AG10803 (cell line): ENCODE results near the gene RAET1L.
"Not testable (repeated sequence)": the region's sequence is repeated elsewhere in the genome, so short reads cannot be mapped to it uniquely, and the experiment has no call there.

Source experiments
- DNase-seq: peaks from one replicate; pipeline ENCODE4 v3.0.0; 2010; ENCODE audit warnings: low read depth
- H3K4me3 ChIP-seq: 2 replicates; pipeline ENCODE4 v1.5.1; 2011; ENCODE audit warnings: mild to moderate bottlenecking, low read length, control low read depth
- TF ChIP-seq, protein P1 (sequence below): conservative IDR thresholded peaks from 2 replicates; pipeline ENCODE4 v1.5.1; 2011; ENCODE audit warnings: mild to moderate bottlenecking, low read length, control low read depth, inconsistent platforms

RAET1L gene

DNA sequence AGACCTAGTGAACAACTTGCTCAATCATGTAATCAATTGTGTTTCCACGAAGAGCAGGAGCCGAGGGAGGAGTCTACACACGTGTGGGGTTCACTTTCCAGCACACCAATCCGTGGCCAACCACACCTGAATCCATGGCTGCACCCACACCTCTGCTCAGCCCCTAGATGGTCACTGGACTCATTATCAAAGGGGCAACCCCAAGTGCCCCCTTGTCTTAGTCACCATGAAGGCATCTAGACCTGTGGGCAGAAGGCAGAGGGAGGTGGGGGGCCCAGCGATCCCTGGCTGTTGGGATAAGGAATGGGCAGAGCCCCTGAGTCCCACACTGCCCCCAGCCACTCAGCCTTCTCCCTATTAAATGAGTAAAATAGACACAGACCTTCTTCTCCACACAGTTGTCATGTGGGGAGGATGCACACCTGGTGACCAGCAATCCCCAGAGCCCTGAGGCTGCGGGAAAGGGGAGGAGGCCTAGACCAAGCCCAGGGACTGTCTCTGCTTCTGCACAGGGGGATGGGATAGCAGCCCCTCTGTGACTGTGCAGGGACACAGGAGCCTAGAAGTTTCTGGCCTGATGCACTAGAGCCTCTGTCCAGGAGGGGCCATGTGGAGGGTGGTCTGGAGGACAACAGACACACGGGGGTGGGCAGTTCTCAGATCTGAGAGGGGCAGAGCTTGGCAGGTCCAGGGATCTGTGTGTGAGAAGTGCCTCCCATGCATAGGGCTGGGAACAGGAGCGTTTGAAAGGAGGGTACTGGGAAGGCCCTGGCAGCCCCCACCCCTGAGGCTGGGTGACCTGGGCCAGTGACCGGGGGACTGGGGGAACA lies 1.9 kb upstream of the RAET1L start:
- no peak for DNase-seq
- H3K4me3 ChIP-seq: no peak overlapping the region
- TF ChIP-seq, protein P1, sequence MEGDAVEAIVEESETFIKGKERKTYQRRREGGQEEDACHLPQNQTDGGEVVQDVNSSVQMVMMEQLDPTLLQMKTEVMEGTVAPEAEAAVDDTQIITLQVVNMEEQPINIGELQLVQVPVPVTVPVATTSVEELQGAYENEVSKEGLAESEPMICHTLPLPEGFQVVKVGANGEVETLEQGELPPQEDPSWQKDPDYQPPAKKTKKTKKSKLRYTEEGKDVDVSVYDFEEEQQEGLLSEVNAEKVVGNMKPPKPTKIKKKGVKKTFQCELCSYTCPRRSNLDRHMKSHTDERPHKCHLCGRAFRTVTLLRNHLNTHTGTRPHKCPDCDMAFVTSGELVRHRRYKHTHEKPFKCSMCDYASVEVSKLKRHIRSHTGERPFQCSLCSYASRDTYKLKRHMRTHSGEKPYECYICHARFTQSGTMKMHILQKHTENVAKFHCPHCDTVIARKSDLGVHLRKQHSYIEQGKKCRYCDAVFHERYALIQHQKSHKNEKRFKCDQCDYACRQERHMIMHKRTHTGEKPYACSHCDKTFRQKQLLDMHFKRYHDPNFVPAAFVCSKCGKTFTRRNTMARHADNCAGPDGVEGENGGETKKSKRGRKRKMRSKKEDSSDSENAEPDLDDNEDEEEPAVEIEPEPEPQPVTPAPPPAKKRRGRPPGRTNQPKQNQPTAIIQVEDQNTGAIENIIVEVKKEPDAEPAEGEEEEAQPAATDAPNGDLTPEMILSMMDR: no peak

- H3K4me3 ChIP-seq: no peak overlapping the region
- TF ChIP-seq, protein P1: no peak
- DNase-seq: no peak
These were observed 631 bp downstream of the RAET1L start for GRCh38 chr6:150024646-150025155.

DNA sequence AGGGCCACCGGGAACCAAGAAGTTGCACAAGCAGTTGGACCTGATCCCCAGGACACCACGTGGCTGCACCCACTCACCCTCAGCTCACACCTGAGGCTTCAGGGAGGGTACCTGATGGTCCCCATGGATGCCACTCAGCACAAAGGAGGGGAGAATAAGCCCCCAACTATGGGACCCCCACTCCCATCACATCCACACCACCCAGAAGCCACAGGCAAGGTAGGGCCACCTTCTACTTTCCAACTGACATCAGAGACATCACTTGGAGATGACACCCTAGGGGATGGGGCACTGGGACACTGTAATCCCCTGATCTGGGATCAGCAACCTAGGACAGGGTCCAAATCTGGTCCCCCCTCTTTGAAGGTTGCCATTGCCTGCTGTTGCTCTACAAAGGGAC lies 1.3 kb downstream of the RAET1L start:
- not testable (repeated sequence) for H3K4me3 ChIP-seq, DNase-seq

GRCh38 chr6:150021870-150022269 lies 3.5 kb downstream of the RAET1L start:
- H3K4me3 ChIP-seq: not testable (repeated sequence)

DNA sequence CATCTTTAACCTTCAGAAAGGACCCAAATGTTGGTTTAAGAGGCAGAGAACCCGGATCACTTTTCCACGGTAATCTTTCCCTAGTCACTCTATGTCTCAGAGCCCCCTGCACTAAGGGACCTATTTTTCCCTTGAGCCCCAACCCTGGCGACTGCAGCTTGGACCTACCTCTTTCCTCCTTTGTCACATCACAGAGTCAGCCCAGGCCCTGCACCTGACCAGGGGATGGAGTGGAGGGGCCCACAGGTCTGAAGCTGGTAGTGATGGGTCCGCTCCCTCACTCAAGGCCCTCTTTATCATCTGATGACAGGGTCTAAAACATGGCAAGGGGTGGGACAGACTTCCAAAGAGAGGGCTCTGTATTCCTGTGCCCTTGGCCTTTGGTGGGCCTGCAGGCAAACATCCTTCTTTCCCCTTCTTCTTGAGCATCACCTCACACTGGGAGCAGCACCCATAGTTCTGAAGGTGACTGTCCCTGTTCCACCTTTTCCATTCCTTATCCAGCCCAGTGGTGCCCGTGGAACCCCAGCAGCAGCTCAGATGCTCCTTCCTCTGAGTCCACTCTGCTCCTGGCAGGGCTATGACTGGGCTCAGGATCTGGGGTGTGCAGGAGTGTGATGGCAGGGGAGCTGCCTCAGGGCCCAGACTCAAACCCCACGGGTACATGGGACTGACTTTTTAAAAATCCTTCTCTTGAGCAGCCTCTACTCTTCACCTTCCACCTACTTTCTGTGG lies 6.3 kb downstream of the RAET1L start:
- TF ChIP-seq, protein P1: no peak
- no peak overlapping the region for H3K4me3 ChIP-seq
- DNase-seq: no peak

More at GRCh38 chr6:150021870-150022269, 3.5 kb downstream of the RAET1L start:
- not testable (repeated sequence) for DNase-seq

- DNase-seq, H3K4me3 ChIP-seq: not testable (repeated sequence)
These were observed 8.2 kb downstream of the RAET1L start for GRCh38 chr6:150017186-150017521.

- H3K4me3 ChIP-seq: no peak overlapping the region
- TF ChIP-seq, protein P1: peak; percentile 65
- DNase-seq: peak; percentile 67
These were observed 8.8 kb downstream of the RAET1L start for GRCh38 chr6:150016324-150017185.

GRCh38 chr6:150015281-150016001 lies 9.9 kb downstream of the RAET1L start:
- not testable (repeated sequence) for DNase-seq

GRCh38 chr6:150014623-150015280 lies 10.6 kb downstream of the RAET1L start:
- not testable (repeated sequence) for DNase-seq, H3K4me3 ChIP-seq

More at GRCh38 chr6:150015281-150016001, 9.9 kb downstream of the RAET1L start:
- H3K4me3 ChIP-seq: not testable (repeated sequence)

- not testable (repeated sequence) for H3K4me3 ChIP-seq, DNase-seq
These were observed 11.3 kb downstream of the RAET1L start for GRCh38 chr6:150013785-150014622.
